Right atrium auricular region (tissue), 2 donors: ENCODE data around the gene ABCF2. TPM values are rescaled to one million over a fixed set of nuclear protein-coding genes. Genes with fewer than 3 reads are reported as not detected.

Experiments
- DNase-seq: peaks from one replicate; pipeline ENCODE4 v3.0.0-alpha.2; 2019; ENCODE audit warnings: low spot score
- H3K27ac ChIP-seq, 2 donors: fragments of 200-600 bp; sonication (generic); 1 replicate in 1 of 2; 2 replicates in 1 of 2; pipeline ENCODE4 v1.5.1; 2016 to 2019
- H3K27me3 ChIP-seq, 2 donors: fragments of 200-600 bp; sonication (generic); one replicate each; pipeline versions ENCODE4 v1.5.1 to v1.6.0; 2017 to 2019
- H3K36me3 ChIP-seq: fragments of 200-600 bp; sonication (generic); one replicate; pipeline ENCODE4 v1.5.1; 2016
- H3K4me1 ChIP-seq, 2 donors: fragments of 200-600 bp; sonication (generic); one replicate each; pipeline versions ENCODE4 v1.5.1 to v1.6.0; 2017 to 2019
- H3K4me3 ChIP-seq, 2 donors: fragments of 200-600 bp; sonication (generic); 1 replicate in 1 of 2; 2 replicates in 1 of 2; pipeline ENCODE4 v1.5.1; 2017 to 2019; ENCODE audit warnings: mild to moderate bottlenecking in 1 of 2, moderate library complexity in 1 of 2
- H3K9me3 ChIP-seq, 2 donors: fragments of 200-600 bp; sonication (generic); one replicate each; pipeline ENCODE4 v1.5.1; 2019
- CTCF ChIP-seq, 2 donors: fragments of 200-600 bp; sonication (generic); IDR thresholded peaks; one replicate each; pipeline ENCODE4 v1.5.1; 2019; ENCODE audit warnings: antibody characterized with exemption in 2 of 2
- total RNA-seq, 2 donors: library from RNA; depleted of rRNA; stranded (reverse); fragments of >200 nt; gene quantifications; one replicate each; pipeline ENCODE4 v1.1.0, GENCODE V29; 2016

The ABCF2 gene
- total RNA-seq, 2 donors from 2014 or later = 29.7 to 38.6 TPM

- Histone ChIP-seq H3K4me1 (peaks cover 0 to 32% of the 10 kb centered on the region in 2 donors), H3K4me3 (peak overlapping the region in 1 of 2 donors; percentile 87), H3K36me3 (peaks cover 39% of the 10 kb centered on the region), H3K27ac (peak overlapping the region in 1 of 2 donors; percentile 91), H3K9me3 (no peaks in the 10 kb centered on the region), H3K27me3 (no peaks in the 10 kb centered on the region)
- TF ChIP-seq CTCF (IDR thresholded peaks at IDR 0.05) = no peak
- DNase-seq = no peak
Observed at GRCh38 chr7:151233804-151234203, 6.8 kb upstream of the ABCF2 start.

- Histone ChIP-seq H3K9me3 (no peaks in the 10 kb centered on the region), H3K27me3 (no peaks in the 10 kb centered on the region), H3K4me3 (peak overlapping the region; percentile 79 to 87), H3K4me1 (peaks cover 0 to 32% of the 10 kb centered on the region in 2 donors), H3K27ac (peak overlapping the region; percentile 82 to 91), H3K36me3 (peaks cover 32% of the 10 kb centered on the region)
- peak; percentile 74 for DNase-seq
- TF ChIP-seq CTCF (IDR thresholded peaks at IDR 0.05) = no peak
Observed at GRCh38 chr7:151232917-151233701, 6.1 kb upstream of the ABCF2 start.

GRCh38 chr7:151232091-151232916 is 5.3 kb upstream of the ABCF2 start, which contains the start of gene CHPF2:
Gene CHPF2, plus strand, starts transcription at chr7:151232483. Its CDS starts 1,529 bp downstream, at chr7:151234012.
- no peak for TF ChIP-seq CTCF (IDR thresholded peaks at IDR 0.05)
- peak; percentile 91 for DNase-seq
- peaks cover 0 to 37% of the 10 kb centered on the region in 2 donors for H3K4me1 ChIP-seq

GRCh38 chr7:151231080-151231479 is 4.1 kb upstream of the ABCF2 start:
- peaks cover 0 to 43% of the 10 kb centered on the region in 2 donors for H3K4me1 ChIP-seq
- no peak overlapping the region for H3K27ac ChIP-seq
- no peak overlapping the region for H3K4me3 ChIP-seq
- no peak for DNase-seq
- no peaks in the 10 kb centered on the region for H3K27me3 ChIP-seq
- H3K36me3 ChIP-seq = peaks cover 12% of the 10 kb centered on the region
- H3K9me3 ChIP-seq = no peaks in the 10 kb centered on the region
- TF ChIP-seq CTCF (IDR thresholded peaks at IDR 0.05) = no peak

More at GRCh38 chr7:151232091-151232916, 5.3 kb upstream of the ABCF2 start, which contains the start of gene CHPF2:
- Histone ChIP-seq H3K36me3 (peaks cover 24% of the 10 kb centered on the region), H3K9me3 (no peaks in the 10 kb centered on the region), H3K27ac (peak within 1 kb of the TSS; percentile 82 to 91), H3K4me3 (peak within 1 kb of the TSS; percentile 79 to 87), H3K27me3 (no peaks in the 10 kb centered on the region)

- TF ChIP-seq CTCF (IDR thresholded peaks at IDR 0.05) = no peak
- H3K9me3 ChIP-seq = no peaks in the 10 kb centered on the region
- H3K27me3 ChIP-seq = no peaks in the 10 kb centered on the region
- no peak overlapping the region for H3K4me3 ChIP-seq
- DNase-seq = no peak
- H3K27ac ChIP-seq = no peak overlapping the region
- H3K36me3 ChIP-seq = peaks cover 9% of the 10 kb centered on the region
- peaks cover 0 to 41% of the 10 kb centered on the region in 2 donors for H3K4me1 ChIP-seq
Observed at GRCh38 chr7:151229249-151229648, 2.2 kb upstream of the ABCF2 start.
